Esophagus squamous epithelium (tissue), 5 donors: ENCODE results near the gene BCKDHB. TPM values are rescaled to one million over a fixed set of nuclear protein-coding genes. Genes with fewer than 3 reads are reported as not detected.

ENCODE experiments used
- DNase-seq: peaks from one replicate; lab custom pipeline; 2025; lab: John Stamatoyannopoulos, UW
- H3K27ac ChIP-seq, 4 donors: fragments of 200-600 bp; sonication (generic); one replicate each; pipeline ENCODE4 v1.5.1; 2016 to 2019; ENCODE audit warnings: mild to moderate bottlenecking in 1 of 4
- H3K27me3 ChIP-seq, 4 donors: fragments of 200-600 bp; sonication (generic); 1 replicate in 3 of 4; 2 replicates in 1 of 4; pipeline versions ENCODE4 v1.5.1 to v1.6.0; 2017 to 2021; ENCODE audit warnings: antibody characterized with exemption in 1 of 4
- H3K36me3 ChIP-seq, 3 donors: fragments of 200-600 bp; sonication (generic); one replicate each; pipeline ENCODE4 v1.5.1; 2016 to 2019
- H3K4me1 ChIP-seq, 3 donors: fragments of 200-600 bp; sonication (generic); one replicate each; pipeline ENCODE4 v1.5.1; 2017 to 2019
- H3K4me3 ChIP-seq, 4 donors: fragments of 200-600 bp; sonication (generic); 1 replicate in 3 of 4; 2 replicates in 1 of 4; pipeline ENCODE4 v1.5.1; 2016 to 2019; ENCODE audit warnings: mild to moderate bottlenecking in 2 of 4, moderate library complexity in 1 of 4
- H3K9me3 ChIP-seq, 3 donors: fragments of 200-600 bp; sonication (generic); one replicate each; pipeline ENCODE4 v1.5.1; 2016 to 2019
- POLR2A ChIP-seq, 4 donors: fragments of 450-650 bp; IDR thresholded peaks; one replicate each; pipeline ENCODE4 v1.6.1; 2017; ENCODE audit warnings: antibody characterized with exemption in 4 of 4, mild to moderate bottlenecking in 4 of 4, moderate library complexity in 3 of 4
- WGBS, 2 donors: methylation state at CpG; one replicate each; pipeline ENCODE4 v1.1.5; 2018; 5-methylcytosine and 5-hydroxymethylcytosine counted together
- intact Hi-C: fragments of 100-400 bp; cut with DNase I; formaldehyde crosslinking; loops from one replicate; pipeline ENCODE4 v1.15.0; 2022
- total RNA-seq, 4 donors: library from RNA; depleted of rRNA; stranded (reverse); fragments of >200 nt; gene quantifications; one replicate each; pipeline ENCODE4 v1.1.0, GENCODE V29; 2016
- TF ChIP-seq, protein P1 (sequence below), 6 experiments: fragments of 450-650 bp in 4 of 6; fragments of 200-600 bp in 2 of 6; sonication (generic) in 2 of 6; IDR thresholded peaks; one replicate each; pipeline ENCODE4 v1.5.1; 2016 to 2019; ENCODE audit warnings: antibody characterized with exemption in 6 of 6, mild to moderate bottlenecking in 4 of 6, moderate library complexity in 4 of 6
- donor health status: DM: yes; HTN: yes; CAD: no.

Gene BCKDHB
- total RNA-seq, 4 donors from 2014 or later: 7.6 to 15.8 (median 9.0) TPM

DNA sequence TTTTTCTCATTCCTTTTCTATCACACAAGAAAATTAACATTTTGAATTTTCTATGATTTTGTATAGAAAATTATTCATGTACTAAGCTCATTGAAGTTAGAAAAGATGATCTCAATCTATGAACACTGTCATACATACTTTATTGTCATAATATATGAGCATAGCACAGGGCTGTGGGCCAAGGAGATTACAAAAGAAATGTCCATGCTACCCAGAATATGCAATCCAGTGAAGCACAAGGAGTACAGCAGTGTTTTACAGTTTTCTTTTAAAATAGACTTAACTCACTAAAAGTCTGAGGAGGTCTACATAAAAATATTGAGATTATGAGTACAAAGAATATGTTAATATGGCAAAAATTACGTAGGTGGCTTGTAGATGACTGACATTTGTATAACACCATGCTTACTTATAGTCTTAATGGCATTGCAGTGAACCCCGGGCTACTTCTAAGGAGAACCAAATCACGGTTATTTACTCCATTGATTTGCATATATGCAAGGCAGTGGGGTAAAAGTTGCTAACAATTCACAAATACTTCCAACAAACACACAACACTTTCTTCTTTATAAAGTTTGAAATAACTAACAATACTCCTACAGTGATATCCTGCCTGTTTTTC, 257.1 kb downstream of the BCKDHB start:
- TF ChIP-seq POLR2A (IDR thresholded peaks at IDR 0.05): no peak
- TF ChIP-seq, protein P1, sequence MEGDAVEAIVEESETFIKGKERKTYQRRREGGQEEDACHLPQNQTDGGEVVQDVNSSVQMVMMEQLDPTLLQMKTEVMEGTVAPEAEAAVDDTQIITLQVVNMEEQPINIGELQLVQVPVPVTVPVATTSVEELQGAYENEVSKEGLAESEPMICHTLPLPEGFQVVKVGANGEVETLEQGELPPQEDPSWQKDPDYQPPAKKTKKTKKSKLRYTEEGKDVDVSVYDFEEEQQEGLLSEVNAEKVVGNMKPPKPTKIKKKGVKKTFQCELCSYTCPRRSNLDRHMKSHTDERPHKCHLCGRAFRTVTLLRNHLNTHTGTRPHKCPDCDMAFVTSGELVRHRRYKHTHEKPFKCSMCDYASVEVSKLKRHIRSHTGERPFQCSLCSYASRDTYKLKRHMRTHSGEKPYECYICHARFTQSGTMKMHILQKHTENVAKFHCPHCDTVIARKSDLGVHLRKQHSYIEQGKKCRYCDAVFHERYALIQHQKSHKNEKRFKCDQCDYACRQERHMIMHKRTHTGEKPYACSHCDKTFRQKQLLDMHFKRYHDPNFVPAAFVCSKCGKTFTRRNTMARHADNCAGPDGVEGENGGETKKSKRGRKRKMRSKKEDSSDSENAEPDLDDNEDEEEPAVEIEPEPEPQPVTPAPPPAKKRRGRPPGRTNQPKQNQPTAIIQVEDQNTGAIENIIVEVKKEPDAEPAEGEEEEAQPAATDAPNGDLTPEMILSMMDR (IDR thresholded peaks at IDR 0.05): no peak
- Histone ChIP-seq H3K4me3 (no peak overlapping the region), H3K27ac (no peak overlapping the region), H3K4me1 (no peaks in the 10 kb centered on the region), H3K36me3 (no peaks in the 10 kb centered on the region), H3K9me3 (no peaks in the 10 kb centered on the region), H3K27me3 (no peaks in the 10 kb centered on the region)
- DNase-seq: no peak
- WGBS, 2 donors: 78 to 85% methylated on average over 3 of the region's 3 CpGs
- intact Hi-C loops: no loop called here

DNA sequence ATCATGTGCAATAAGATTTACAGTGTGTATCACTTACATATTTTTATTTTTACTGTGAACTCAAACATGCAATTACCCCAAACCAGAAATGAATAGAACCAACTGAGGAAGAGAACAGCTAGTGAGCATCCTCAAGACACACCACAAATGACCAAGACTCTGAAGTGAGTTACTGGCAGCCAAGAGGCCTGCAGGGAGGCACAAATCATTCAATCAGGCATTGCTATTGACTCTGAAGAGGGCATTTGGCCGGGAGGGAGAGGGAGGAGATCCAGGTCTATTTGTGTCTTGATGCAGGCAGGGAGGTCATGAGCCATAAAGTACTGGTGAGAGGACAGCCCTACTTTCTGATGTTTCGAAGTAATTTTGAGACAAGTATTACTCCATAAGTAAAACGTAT, 257.7 kb downstream of the BCKDHB start:
- no peaks in the 10 kb centered on the region for H3K36me3 ChIP-seq
- H3K27me3 ChIP-seq: no peaks in the 10 kb centered on the region
- H3K27ac ChIP-seq: no peak overlapping the region
- intact Hi-C loops: no loop called here
- WGBS, 2 donors: 72 to 83% methylated on average over 3 of the region's 3 CpGs
- H3K9me3 ChIP-seq: no peaks in the 10 kb centered on the region
- no peak overlapping the region for H3K4me3 ChIP-seq
- no peaks in the 10 kb centered on the region for H3K4me1 ChIP-seq
- TF ChIP-seq, protein P1 (IDR thresholded peaks at IDR 0.05): no peak
- no peak for TF ChIP-seq POLR2A (IDR thresholded peaks at IDR 0.05)
- DNase-seq: no peak

DNA sequence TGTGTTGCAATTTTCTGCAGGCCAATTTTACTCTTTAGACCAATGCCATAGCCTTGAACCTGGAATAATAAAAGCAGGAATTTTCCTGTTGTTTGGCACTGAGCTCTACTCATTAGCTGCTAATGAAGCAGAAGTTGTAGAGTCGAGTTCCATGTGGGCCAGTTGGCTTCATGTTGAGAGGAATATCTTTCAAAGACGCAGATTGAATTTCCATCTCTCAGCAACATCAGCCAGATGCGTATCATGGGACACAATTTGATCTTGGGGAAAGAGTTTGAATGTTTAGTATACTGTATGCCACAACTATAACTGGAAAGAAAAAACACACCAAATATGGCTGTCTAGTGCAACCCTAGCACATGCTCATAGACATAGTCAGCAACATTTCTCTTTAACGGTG, 259.6 kb downstream of the BCKDHB start:
- no peaks in the 10 kb centered on the region for H3K9me3 ChIP-seq
- no peak for TF ChIP-seq POLR2A (IDR thresholded peaks at IDR 0.05)
- TF ChIP-seq, protein P1 (IDR thresholded peaks at IDR 0.05): no peak
- intact Hi-C loops: no loop called here
- H3K27me3 ChIP-seq: no peaks in the 10 kb centered on the region
- no peak overlapping the region for H3K4me3 ChIP-seq
- no peak overlapping the region for H3K27ac ChIP-seq
- H3K4me1 ChIP-seq: no peaks in the 10 kb centered on the region
- no peaks in the 10 kb centered on the region for H3K36me3 ChIP-seq
- WGBS, 2 donors: 72 to 87% methylated on average over 4 of the region's 4 CpGs
- DNase-seq: no peak

DNA sequence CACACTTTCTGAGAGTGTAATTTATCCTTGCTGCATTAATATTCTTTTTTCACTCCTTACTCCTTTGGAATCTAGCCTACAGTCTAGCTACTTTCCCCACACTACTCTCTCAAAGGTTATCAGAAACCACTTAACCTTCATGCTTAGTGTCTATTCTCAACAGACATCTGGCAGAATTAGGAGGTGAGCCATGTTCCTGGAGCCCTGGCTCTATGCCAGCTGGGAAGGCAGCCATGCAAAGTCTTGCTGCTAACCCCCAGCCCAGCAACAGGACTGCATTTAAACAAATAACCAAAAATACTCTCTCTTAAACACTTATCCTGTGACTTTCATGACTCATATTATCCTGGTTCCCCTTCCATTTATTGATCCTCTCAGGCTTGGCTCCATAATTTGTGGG, 260.2 kb downstream of the BCKDHB start:
- intact Hi-C loops: no loop called here
- H3K4me3 ChIP-seq: no peak overlapping the region
- TF ChIP-seq, protein P1 (IDR thresholded peaks at IDR 0.05): no peak
- TF ChIP-seq POLR2A (IDR thresholded peaks at IDR 0.05): no peak
- no peaks in the 10 kb centered on the region for H3K9me3 ChIP-seq
- no peaks in the 10 kb centered on the region for H3K4me1 ChIP-seq
- H3K27ac ChIP-seq: no peak overlapping the region
- DNase-seq: no peak
- H3K36me3 ChIP-seq: no peaks in the 10 kb centered on the region
- no peaks in the 10 kb centered on the region for H3K27me3 ChIP-seq

DNA sequence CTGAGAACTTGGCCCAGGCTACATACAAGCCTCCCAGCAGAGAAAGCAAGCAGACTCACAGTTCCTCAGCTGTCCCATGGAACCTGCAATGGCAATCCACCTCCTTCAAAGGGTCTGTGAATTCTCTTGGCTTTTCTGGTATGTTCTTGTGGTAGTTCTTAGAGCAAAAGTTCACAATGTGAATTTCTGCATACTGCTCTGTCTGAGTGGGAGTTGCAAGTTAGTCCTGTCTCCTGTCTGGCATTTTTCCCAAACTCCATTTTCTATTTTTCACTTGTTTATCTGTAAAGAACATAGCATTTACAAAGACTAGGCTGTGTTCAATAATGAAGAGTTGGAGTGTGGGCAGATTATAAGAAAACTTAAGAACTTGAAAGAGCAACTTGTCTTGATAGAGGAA, 269.9 kb downstream of the BCKDHB start:
- Histone ChIP-seq H3K36me3 (no peaks in the 10 kb centered on the region), H3K27ac (no peak overlapping the region), H3K4me3 (no peak overlapping the region), H3K9me3 (no peaks in the 10 kb centered on the region), H3K27me3 (no peaks in the 10 kb centered on the region), H3K4me1 (no peaks in the 10 kb centered on the region)
- no peak for TF ChIP-seq POLR2A (IDR thresholded peaks at IDR 0.05)
- intact Hi-C loops: no loop called here
- DNase-seq: no peak

DNA sequence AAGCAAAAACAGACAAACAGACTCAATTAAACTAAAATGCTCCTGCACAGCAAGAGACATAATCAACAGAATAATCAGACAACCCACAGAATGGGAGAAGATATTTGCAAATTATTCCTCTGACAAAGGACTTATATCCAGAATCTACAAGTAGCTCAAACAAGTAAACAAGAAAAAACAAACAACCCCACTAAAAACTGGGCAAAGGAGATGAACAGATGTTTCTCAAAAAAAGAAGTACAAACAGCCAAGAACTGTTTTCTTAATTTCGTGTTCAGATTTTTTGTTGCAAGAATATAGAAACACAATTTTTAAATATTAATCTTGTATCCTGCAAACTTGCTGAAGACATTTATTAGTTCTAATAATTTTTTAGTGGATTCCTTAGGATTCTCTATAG, 274.1 kb downstream of the BCKDHB start:
- Histone ChIP-seq H3K36me3 (no peaks in the 10 kb centered on the region), H3K4me1 (no peaks in the 10 kb centered on the region), H3K4me3 (no peak overlapping the region), H3K9me3 (no peaks in the 10 kb centered on the region), H3K27me3 (no peaks in the 10 kb centered on the region), H3K27ac (no peak overlapping the region)
- TF ChIP-seq, protein P1 (IDR thresholded peaks at IDR 0.05): no peak
- TF ChIP-seq POLR2A (IDR thresholded peaks at IDR 0.05): no peak
- WGBS, 2 donors: 77 to 88% methylated on average over 1 of the region's 1 CpG
- DNase-seq: no peak
- intact Hi-C loops: no loop called here
